Stimulated activated CD8-positive, alpha-beta memory T cell treated with anti-CD3 and anti-CD28 coated beads, Interleukin-4, amount 100 ng/mL, for 1 hour (primary cell): ENCODE measurements around the gene ELF5.

Source experiments
- DNase-seq, 2 donors: peaks; one replicate each; pipeline ENCODE4 v3.0.0-alpha.2; 2020; ENCODE audit warnings: low read depth in 2 of 2, low spot score in 1 of 2

The ELF5 gene

GRCh38 chr11:34493926-34494595, 19.5 kb downstream of the ELF5 start:
- DNase-seq: no peak

DNA sequence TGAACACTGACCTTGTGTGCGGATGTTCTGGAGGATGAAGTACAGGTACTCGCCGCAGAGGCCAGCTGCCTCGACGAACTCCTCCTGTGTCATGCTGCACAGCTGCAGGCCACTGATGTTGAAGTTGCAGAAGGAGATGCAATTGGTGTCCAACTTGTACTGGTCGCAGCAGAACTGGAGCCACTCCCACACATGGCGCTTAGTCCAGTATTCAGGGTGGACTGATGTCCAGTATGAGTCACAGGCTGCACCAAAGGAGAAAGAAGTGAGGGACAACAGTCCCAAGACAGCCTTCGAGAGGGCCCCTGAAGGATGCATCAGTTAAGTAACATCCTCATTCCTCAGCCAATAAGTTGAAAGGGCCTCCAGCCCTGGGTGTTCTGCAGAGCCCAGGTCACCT, 20.1 kb downstream of the ELF5 start:
- DNase-seq: no peak

DNA sequence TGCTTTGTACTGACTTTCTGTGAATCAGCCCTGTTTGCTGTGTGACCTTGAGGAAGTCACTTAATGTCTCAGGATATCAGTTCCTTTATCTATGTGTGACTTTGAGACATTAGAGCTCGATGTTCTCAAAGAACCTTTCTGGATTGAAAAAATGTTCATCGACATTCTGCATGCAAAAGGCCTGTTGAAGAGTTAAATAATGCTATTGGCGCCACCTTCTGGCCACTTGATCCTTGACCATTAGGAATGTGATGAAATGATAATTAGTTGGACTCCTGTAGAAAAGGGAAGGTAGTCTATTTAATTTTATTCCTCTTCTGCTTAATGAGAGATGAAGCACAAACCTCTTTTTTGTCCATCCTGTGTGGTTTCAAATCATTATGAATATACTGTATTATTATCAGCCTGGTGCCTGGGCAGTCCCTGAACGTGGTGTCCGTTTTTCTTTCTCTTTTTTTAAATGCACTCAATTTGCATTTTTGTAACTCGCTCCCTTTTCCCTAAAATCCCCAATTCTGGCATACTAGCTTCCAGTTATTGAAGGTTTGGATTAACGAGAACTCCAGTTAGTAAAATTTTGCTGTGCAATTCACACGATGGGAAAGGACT, 20.7 kb downstream of the ELF5 start:
- no peak for DNase-seq

DNA sequence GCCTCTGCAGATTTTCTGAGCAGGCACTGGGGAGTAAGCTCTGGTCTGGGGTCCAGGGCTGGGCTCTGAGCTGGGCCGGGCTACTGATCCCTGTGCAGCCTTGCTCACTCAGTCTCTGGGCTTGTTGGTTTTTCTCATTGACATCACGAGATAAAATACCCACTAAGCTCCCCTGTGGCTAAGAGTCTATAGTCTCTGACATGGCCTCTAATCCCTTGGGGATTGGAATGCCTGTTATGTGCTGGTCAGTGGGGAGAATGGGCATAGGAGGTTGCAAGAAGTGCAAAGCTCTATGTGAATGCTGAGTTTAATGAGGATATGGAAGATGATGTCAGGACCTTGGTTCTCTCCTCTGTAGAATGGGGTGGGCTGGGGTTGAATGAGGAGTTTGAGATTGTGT, 23.3 kb downstream of the ELF5 start:
- DNase-seq: no peak

- no peak for DNase-seq
These were observed 24.6 kb downstream of the ELF5 start for GRCh38 chr11:34488855-34489557.

- no peak for DNase-seq
These were observed 26.2 kb downstream of the ELF5 start for GRCh38 chr11:34487430-34487829.

- no peak for DNase-seq
These were observed 30.3 kb downstream of the ELF5 start for GRCh38 chr11:34483106-34483874.

GRCh38 chr11:34481307-34481706, 32.3 kb downstream of the ELF5 start:
- DNase-seq: no peak

GRCh38 chr11:34480314-34480713, 33.3 kb downstream of the ELF5 start:
- DNase-seq: no peak

DNA sequence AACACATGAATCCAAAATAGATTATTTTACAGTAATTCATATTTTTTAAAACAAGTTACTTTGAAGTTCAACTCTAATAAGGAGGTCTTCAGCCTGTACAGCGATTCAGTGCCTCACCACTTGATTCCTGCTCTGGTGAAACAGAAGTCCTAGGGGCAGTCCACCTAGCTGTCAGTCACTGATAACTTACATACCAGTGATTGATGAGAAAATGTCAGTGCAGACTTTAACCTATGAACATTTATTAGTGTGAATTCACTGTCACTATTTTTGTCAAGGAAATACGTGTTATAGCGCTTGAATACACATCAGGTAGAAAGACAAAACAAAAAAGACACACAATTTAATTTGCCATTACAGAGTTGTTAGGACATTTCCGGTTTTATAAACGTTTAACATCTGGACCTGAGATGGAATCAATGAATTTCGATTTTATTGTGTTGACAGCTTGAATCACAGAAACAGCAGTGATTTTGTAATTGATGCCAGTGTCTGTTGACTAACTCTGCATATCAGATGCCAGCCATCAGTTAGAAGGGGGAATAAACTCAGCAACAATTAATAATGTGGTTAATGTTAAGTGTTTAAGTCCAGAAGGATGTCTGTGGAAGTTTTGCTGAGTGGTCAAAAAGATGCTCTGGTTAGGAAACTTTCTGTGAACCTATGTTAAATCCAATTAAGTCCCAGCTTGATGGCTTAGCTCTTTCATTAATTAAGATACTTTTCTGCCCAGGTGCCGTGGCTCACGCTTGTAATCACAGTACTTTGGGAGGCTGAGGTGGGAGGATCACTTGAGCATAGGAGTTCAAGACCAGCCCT, 34.5 kb downstream of the ELF5 start:
- DNase-seq: no peak

GRCh38 chr11:34476849-34477248, 36.7 kb downstream of the ELF5 start:
- DNase-seq: no peak

GRCh38 chr11:34475656-34476055, 37.9 kb downstream of the ELF5 start:
- no peak for DNase-seq

- no peak for DNase-seq
These were observed 39.9 kb downstream of the ELF5 start for GRCh38 chr11:34473603-34474169.

DNA sequence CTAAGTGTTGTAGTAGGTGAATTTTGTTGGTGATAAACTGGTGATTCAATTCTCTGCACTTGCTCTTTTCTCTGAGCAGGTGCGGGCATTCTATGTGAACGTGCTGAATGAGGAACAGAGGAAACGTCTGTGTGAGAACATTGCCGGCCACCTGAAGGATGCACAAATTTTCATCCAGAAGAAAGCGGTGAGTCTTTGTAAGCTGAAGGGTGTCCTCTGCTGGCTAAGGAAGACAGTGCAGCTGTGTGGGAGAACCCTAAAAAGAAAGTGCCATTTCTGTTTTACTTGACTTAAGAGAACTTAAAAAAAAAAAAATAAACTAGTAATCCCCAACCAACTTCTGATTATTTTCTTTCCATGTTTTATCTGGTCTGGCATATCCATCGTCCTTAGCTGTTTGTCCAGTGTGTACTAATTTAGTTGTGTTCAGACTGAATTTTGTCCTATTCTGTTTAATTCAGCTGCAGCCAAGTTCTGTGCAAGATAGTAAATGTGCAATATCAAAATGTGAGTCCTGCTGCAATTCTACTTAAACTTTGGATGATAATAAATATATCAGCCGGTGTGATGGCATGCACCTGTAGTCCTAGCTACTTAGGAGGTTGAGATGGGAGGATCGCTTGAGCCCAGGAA, 45.3 kb downstream of the ELF5 start:
- no peak for DNase-seq

DNA sequence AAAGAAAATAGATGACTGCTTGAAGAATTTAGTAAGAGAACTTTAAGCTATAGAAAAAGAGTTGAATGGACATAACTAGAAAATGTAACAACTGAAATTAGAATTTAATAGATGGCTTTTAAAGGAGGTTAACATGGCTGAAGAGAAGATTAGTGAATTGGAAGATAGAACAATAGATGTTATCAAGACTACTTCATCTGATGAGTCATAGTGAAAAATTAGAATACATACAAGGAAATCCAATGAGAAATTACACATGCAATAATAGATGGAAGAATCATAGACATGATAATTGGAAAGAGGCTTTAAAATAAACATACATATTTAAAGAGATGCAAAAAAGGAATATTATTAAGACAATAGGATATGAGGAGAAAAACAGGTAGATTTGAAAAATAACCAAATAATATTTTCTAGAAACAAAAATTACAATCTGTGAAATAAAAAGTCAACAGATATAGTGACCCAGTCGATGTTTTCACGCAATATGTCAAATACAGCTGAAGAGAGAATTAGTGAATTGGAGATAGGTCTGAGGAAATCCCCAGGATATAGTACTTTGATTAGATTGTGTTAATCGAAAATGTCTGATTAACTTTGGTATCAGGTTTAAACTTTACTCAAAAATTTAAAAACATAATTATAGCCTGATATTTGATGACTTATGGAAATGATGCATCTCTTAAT, 46.6 kb downstream of the ELF5 start:
- no peak for DNase-seq

GRCh38 chr11:34464591-34465051, 49.0 kb downstream of the ELF5 start:
- no peak for DNase-seq

- DNase-seq: no peak
These were observed 52.4 kb downstream of the ELF5 start for GRCh38 chr11:34461215-34461614.

DNA sequence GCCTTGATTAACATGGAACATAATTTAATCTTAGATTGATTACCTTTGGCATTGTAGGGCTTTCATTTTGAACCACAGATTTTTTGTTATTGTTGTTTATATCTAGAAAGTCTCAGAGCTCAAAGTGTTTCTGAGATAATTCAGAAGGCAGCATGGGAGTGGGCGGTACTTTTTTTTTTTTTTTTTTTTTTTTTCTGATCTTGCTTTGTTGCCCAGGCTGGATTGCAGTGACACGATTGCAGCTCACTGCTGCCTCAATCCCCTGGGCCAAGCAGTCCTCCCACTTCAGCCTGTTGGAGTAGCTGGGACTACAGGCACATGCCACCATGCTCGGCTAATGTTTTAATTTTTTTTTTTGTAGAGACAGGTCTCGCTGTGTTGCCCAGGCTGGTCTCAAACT, 53.3 kb downstream of the ELF5 start:
- no peak for DNase-seq

GRCh38 chr11:34459507-34460162, 54.0 kb downstream of the ELF5 start:
- no peak for DNase-seq
